ENCODE data around the gene BRINP1.

DNA sequence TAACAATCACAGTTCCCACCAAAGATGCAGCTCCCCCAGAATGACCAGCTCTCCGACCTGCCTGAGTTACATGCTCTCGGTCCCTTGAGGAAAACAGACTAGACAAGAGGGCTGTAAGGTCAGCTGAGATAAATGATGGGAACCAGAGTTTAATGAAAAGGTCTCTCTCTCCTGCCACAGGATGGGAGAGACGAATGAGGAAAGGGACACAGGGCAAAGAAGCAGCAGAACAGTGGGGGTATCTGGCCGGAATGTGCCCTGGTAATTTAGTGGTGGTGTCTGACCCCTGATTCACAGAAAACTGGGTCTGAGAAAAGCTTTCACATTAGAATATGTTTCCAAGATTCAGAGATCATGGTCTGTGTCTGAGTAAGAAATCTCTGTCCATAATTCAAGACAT lies 118.5 kb downstream of the BRINP1 start:
- TF ChIP-seq, protein P1, sequence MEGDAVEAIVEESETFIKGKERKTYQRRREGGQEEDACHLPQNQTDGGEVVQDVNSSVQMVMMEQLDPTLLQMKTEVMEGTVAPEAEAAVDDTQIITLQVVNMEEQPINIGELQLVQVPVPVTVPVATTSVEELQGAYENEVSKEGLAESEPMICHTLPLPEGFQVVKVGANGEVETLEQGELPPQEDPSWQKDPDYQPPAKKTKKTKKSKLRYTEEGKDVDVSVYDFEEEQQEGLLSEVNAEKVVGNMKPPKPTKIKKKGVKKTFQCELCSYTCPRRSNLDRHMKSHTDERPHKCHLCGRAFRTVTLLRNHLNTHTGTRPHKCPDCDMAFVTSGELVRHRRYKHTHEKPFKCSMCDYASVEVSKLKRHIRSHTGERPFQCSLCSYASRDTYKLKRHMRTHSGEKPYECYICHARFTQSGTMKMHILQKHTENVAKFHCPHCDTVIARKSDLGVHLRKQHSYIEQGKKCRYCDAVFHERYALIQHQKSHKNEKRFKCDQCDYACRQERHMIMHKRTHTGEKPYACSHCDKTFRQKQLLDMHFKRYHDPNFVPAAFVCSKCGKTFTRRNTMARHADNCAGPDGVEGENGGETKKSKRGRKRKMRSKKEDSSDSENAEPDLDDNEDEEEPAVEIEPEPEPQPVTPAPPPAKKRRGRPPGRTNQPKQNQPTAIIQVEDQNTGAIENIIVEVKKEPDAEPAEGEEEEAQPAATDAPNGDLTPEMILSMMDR (IDR thresholded peaks at IDR 0.05), result no peak
- TF ChIP-seq POLR2A (IDR thresholded peaks at IDR 0.05) (no peak), POLR2AphosphoS5 (IDR thresholded peaks at IDR 0.05) (no peak)
